ENCODE measurements around the gene KRTAP10-3. TPM values are rescaled to one million over a fixed set of nuclear protein-coding genes. Genes with fewer than 3 reads are reported as not detected.

The KRTAP10-3 gene
- polyA plus RNA-seq, 2 of the 4 experiments (the other 2 are of a cell fraction) = not detected

- no peak for TF ChIP-seq FOSL2 (IDR thresholded peaks at IDR 0.05)
- TF ChIP-seq FOSL2 (CRISPR knock-in tag; IDR thresholded peaks at IDR 0.05) = no peak
- TF ChIP-seq NPAS2 (CRISPR knock-in tag; IDR thresholded peaks at IDR 0.05; ENCODE audit: borderline replicate concordance) = no peak
Observed at GRCh38 chr21:44515359-44516165, 43.0 kb downstream of the KRTAP10-3 start (continued).

- DNase-seq (ENCODE audit: low read depth in 1 of 2, low spot score in 1 of 2) = no peak
- 67% methylated on average over 10 of the region's 11 CpGs for WGBS (ENCODE audit: missing lambda C conversion rate)
Observed at GRCh38 chr21:44514746-44515358, 43.7 kb downstream of the KRTAP10-3 start.

GRCh38 chr21:44514218-44514520 is 44.4 kb downstream of the KRTAP10-3 start:
- no peak for ATAC-seq
- Histone ChIP-seq H3K4me1 (no peaks in the 10 kb centered on the region), H3K9me3 (no peaks in the 10 kb centered on the region), H3K4me2 (no peak overlapping the region), H3K4me3 (no peak overlapping the region), H3K27ac (no peak overlapping the region)
- POLR2A ChIA-PET = no interaction called here
- DNase-seq (ENCODE audit: low read depth in 1 of 2, low spot score in 1 of 2) = no peak
- WGBS (ENCODE audit: missing lambda C conversion rate) = 91% methylated on average over 6 of the region's 7 CpGs
- CTCF ChIA-PET = interaction anchor here (0.7 to 0.9 kb wide), 2 partner anchors 23 to 248 kb away, joined by 3 read pairs; no protein-coding TSS in a partner anchor
- no peak for FAIRE-seq
- TF ChIP-seq FOXS1 (CRISPR knock-in tag; IDR thresholded peaks at IDR 0.05) = no peak
- no peak for TF ChIP-seq RFX5 (IDR thresholded peaks at IDR 0.05)
- TF ChIP-seq ZC3H11A (IDR thresholded peaks at IDR 0.05) = no peak
- TF ChIP-seq NR3C1 (IDR thresholded peaks at IDR 0.05) = no peak
- no peak for TF ChIP-seq RAD21 (conservative IDR thresholded peaks at IDR 0.05 in 1 of 2, IDR thresholded peaks at IDR 0.05 in 1 of 2)
- no peak for TF ChIP-seq SREBF2 (IDR thresholded peaks at IDR 0.05)
- TF ChIP-seq, protein P1, sequence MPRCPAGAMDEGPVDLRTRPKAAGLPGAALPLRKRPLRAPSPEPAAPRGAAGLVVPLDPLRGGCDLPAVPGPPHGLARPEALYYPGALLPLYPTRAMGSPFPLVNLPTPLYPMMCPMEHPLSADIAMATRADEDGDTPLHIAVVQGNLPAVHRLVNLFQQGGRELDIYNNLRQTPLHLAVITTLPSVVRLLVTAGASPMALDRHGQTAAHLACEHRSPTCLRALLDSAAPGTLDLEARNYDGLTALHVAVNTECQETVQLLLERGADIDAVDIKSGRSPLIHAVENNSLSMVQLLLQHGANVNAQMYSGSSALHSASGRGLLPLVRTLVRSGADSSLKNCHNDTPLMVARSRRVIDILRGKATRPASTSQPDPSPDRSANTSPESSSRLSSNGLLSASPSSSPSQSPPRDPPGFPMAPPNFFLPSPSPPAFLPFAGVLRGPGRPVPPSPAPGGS (IDR thresholded peaks at IDR 0.05) = no peak
- TF ChIP-seq BHLHE40 (IDR thresholded peaks at IDR 0.05; ENCODE audit: low read depth, low read length) = no peak
- TF ChIP-seq USF2 (IDR thresholded peaks at IDR 0.05) = no peak
- TF ChIP-seq, protein P2, sequence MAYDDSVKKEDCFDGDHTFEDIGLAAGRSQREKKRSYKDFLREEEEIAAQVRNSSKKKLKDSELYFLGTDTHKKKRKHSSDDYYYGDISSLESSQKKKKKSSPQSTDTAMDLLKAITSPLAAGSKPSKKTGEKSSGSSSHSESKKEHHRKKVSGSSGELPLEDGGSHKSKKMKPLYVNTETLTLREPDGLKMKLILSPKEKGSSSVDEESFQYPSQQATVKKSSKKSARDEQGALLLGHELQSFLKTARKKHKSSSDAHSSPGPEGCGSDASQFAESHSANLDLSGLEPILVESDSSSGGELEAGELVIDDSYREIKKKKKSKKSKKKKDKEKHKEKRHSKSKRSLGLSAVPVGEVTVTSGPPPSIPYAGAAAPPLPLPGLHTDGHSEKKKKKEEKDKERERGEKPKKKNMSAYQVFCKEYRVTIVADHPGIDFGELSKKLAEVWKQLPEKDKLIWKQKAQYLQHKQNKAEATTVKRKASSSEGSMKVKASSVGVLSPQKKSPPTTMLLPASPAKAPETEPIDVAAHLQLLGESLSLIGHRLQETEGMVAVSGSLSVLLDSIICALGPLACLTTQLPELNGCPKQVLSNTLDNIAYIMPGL (CRISPR knock-in tag; IDR thresholded peaks at IDR 0.05; ENCODE audit: borderline replicate concordance) = no peak
- TF ChIP-seq CBX2 (IDR thresholded peaks at IDR 0.05; ENCODE audit: borderline replicate concordance, low read depth) = no peak
- TF ChIP-seq, protein P3, sequence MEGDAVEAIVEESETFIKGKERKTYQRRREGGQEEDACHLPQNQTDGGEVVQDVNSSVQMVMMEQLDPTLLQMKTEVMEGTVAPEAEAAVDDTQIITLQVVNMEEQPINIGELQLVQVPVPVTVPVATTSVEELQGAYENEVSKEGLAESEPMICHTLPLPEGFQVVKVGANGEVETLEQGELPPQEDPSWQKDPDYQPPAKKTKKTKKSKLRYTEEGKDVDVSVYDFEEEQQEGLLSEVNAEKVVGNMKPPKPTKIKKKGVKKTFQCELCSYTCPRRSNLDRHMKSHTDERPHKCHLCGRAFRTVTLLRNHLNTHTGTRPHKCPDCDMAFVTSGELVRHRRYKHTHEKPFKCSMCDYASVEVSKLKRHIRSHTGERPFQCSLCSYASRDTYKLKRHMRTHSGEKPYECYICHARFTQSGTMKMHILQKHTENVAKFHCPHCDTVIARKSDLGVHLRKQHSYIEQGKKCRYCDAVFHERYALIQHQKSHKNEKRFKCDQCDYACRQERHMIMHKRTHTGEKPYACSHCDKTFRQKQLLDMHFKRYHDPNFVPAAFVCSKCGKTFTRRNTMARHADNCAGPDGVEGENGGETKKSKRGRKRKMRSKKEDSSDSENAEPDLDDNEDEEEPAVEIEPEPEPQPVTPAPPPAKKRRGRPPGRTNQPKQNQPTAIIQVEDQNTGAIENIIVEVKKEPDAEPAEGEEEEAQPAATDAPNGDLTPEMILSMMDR (IDR thresholded peaks at IDR 0.05) = no peak
- TF ChIP-seq, protein P4, sequence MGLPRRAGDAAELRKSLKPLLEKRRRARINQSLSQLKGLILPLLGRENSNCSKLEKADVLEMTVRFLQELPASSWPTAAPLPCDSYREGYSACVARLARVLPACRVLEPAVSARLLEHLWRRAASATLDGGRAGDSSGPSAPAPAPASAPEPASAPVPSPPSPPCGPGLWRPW (IDR thresholded peaks at IDR 0.05) = no peak
- TF ChIP-seq RARB (CRISPR knock-in tag; IDR thresholded peaks at IDR 0.05) = no peak

More at GRCh38 chr21:44514746-44515358, 43.7 kb downstream of the KRTAP10-3 start:
- POLR2A ChIA-PET = no interaction called here
- no peaks in the 10 kb centered on the region for H3K4me1 ChIP-seq
- H3K4me2 ChIP-seq = no peak overlapping the region
- no peak overlapping the region for H3K27ac ChIP-seq
- ATAC-seq = no peak
- TF ChIP-seq HEYL (CRISPR knock-in tag; IDR thresholded peaks at IDR 0.05) (no peak), PHF8 (IDR thresholded peaks at IDR 0.05; ENCODE audit: borderline replicate concordance, low read depth) (no peak), HOXA7 (CRISPR knock-in tag; IDR thresholded peaks at IDR 0.05) (no peak), HOXB5 (CRISPR knock-in tag; IDR thresholded peaks at IDR 0.05) (no peak)
- CTCF ChIA-PET = interaction anchor here (0.9 to 1.0 kb wide), 2 partner anchors 9 to 279 kb away, joined by 3 to 4 read pairs; no protein-coding TSS in a partner anchor
- H3K9me3 ChIP-seq = no peaks in the 10 kb centered on the region
- FAIRE-seq = no peak
- no peak overlapping the region for H3K4me3 ChIP-seq

All from A549 (cell line).